Adrenal gland (tissue), 12 donors: Measurements from ENCODE around the gene ANTXR1. TPM values are rescaled to one million over a fixed set of nuclear protein-coding genes. Genes with fewer than 3 reads are reported as not detected.
A peak's percentile ranks its signal among the peaks of the same experiment; 100 is the strongest.

Experiments used
- DNase-seq, 7 donors: peaks; one replicate each; pipeline ENCODE4 v3.0.0-alpha.2; 2019 to 2020
- H3K27ac ChIP-seq, 5 donors: fragments of 200-600 bp; sonication (generic) in 4 of 5; 1 replicate in 3 of 5; 2 replicates in 2 of 5; pipeline versions ENCODE4 v1.5.1 to v1.8.0; 2016 to 2020; ENCODE audit warnings: mild to moderate bottlenecking in 1 of 5
- H3K27me3 ChIP-seq: fragments of 200-600 bp; 2 replicates; pipeline ENCODE4 v1.8.0; 2021
- H3K36me3 ChIP-seq, 2 donors: fragments of 200-600 bp; replicated peaks in 1 of 2; 1 replicate in 1 of 2; 2 replicates in 1 of 2; pipeline versions ENCODE4 v1.5.1 to v1.8.0; 2018 to 2022
- H3K4me1 ChIP-seq, 2 donors: fragments of 200-600 bp; replicated peaks in 1 of 2; 1 replicate in 1 of 2; 2 replicates in 1 of 2; pipeline versions ENCODE4 v1.5.1 to v1.8.0; 2018 to 2021
- H3K4me3 ChIP-seq, 4 donors: fragments of 200-600 bp; sonication (generic) in 3 of 4; one replicate each; pipeline ENCODE4 v1.5.1; 2016 to 2018
- H3K9me3 ChIP-seq, 3 donors: fragments of 200-600 bp; sonication (generic) in 1 of 3; replicated peaks in 1 of 3; 1 replicate in 2 of 3; 2 replicates in 1 of 3; pipeline versions ENCODE4 v1.5.1 to v1.8.0; 2016 to 2021
- POLR2A ChIP-seq, 2 donors: fragments of 450-650 bp; IDR thresholded peaks; one replicate each; pipeline ENCODE4 v1.6.1; 2017; ENCODE audit warnings: antibody characterized with exemption in 2 of 2, mild to moderate bottlenecking in 2 of 2, moderate library complexity in 1 of 2
- WGBS, 4 donors: extraction: QIAGEN DNeasy Blood & Tissue Kit in 2 of 4; methylation state at CpG; one replicate each; pipeline versions ENCODE4 v1.1.5 to v1.1.7; 2013 to 2017; 5-methylcytosine and 5-hydroxymethylcytosine counted together
- intact Hi-C, 2 donors: fragments of 100-400 bp; cut with DNase I; formaldehyde crosslinking; loops; one replicate each; pipeline versions ENCODE4 v1.14.1 to v1.15.0; 2022 to 2023
- polyA plus RNA-seq, 3 donors: library from polyadenylated mRNA; stranded (reverse); fragments of 200-250 nt in 2 of 3; fragments of 350-450 nt in 1 of 3; fragmentation: Illumina TruSeq in 1 of 3; extraction: RNeasy Lipid Tissue Mini Kit (QIAGEN cat#74804) in 1 of 3; gene quantifications; one replicate each; pipeline ENCODE4 v1.2.3, GENCODE V29; 2013 to 2014
- total RNA-seq, 9 donors: library from RNA; depleted of rRNA in 4 of 9; stranded (reverse); fragments of >200 nt in 4 of 9; fragments of 120-200 nt in 1 of 9; fragmentation: NEBNext Ultra II Directional in 1 of 9; extraction: Animal tissue kit (Norgen Biotek cat#: 25700) in 1 of 9; gene quantifications; one replicate each; pipeline versions ENCODE4 v1.1.0 to v1.2.4, GENCODE V29; 2013 to 2023
- TF ChIP-seq, protein P1 (sequence below), 6 experiments: fragments of 450-650 bp in 4 of 6; fragments of 200-600 bp in 2 of 6; sonication (generic) in 1 of 6; IDR thresholded peaks; 1 replicate in 5 of 6; 2 replicates in 1 of 6; pipeline versions ENCODE4 v1.5.1 to v1.8.0; 2016 to 2021; ENCODE audit warnings: antibody characterized with exemption in 6 of 6, mild to moderate bottlenecking in 2 of 6, moderate library complexity in 1 of 6
- donor health status: healthy with polysubstance abuse.
- donor health status: Bipolar disorder and iron deficiency.
- donor health status: DM: yes; HTN: yes; CAD: no.
- donor health status: DM: no; HTN: no; CAD: no.
- donor health status: DM: no; HTN: no; CAD: no.
- donor health status: DM: yes; HTN: yes; CAD: no.

ANTXR1 gene
- total and polyA plus RNA-seq, 12 donors: 19.0 to 386 (median 119) TPM

DNA sequence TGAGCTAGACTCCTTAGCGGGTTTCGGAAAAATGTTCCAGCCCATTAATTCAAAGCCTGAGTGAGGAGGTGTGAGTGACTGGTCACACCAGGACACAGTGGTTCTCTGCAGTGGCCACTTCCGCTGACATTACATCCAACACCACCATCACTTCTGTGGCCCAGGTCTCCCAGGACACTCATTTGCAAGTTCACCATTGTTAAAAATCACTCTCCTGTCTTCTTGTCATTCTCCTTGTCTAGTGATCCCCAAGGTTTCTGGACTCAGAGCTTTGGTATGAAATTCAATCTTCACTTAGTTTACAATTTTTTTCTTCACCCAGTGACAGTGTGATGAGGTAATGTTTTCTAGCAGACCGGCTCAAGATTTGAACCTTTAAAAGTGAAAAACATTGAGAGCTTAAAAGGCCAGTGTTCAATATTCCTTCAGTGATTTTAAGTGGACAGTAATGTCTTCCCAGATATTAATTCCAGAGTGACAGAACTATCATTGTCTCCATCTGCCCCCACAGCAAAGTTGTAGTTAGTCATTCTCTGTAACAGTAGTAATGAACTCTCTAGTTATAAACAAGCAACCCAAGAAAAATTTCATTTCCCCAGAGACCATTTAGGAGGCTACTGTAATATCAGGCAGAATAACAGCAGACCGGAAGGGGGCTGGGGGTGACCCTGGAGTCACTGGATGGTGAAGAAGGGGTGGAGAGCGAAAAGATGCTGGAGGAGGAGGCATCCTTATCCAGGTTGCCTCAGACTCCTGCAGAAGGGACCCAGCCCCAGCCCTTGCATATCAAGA lies 209.2 kb downstream of the ANTXR1 start:
- 77 to 88% (median 84%) methylated on average over 6 of the region's 6 CpGs for WGBS, 4 donors
- Histone ChIP-seq H3K4me3 (no peak overlapping the region), H3K27me3 (no peaks in the 10 kb centered on the region), H3K36me3 (no peaks in the 10 kb centered on the region), H3K9me3 (no peaks in the 10 kb centered on the region), H3K27ac (peak overlapping the region in 2 of 5 donors; percentile 42 to 43), H3K4me1 (peaks cover 5 to 13% of the 10 kb centered on the region in 2 donors)
- no peak for TF ChIP-seq POLR2A (IDR thresholded peaks at IDR 0.05)
- TF ChIP-seq, protein P1, sequence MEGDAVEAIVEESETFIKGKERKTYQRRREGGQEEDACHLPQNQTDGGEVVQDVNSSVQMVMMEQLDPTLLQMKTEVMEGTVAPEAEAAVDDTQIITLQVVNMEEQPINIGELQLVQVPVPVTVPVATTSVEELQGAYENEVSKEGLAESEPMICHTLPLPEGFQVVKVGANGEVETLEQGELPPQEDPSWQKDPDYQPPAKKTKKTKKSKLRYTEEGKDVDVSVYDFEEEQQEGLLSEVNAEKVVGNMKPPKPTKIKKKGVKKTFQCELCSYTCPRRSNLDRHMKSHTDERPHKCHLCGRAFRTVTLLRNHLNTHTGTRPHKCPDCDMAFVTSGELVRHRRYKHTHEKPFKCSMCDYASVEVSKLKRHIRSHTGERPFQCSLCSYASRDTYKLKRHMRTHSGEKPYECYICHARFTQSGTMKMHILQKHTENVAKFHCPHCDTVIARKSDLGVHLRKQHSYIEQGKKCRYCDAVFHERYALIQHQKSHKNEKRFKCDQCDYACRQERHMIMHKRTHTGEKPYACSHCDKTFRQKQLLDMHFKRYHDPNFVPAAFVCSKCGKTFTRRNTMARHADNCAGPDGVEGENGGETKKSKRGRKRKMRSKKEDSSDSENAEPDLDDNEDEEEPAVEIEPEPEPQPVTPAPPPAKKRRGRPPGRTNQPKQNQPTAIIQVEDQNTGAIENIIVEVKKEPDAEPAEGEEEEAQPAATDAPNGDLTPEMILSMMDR (IDR thresholded peaks at IDR 0.05): no peak
- intact Hi-C loops: no loop called here
- no peak for DNase-seq

DNA sequence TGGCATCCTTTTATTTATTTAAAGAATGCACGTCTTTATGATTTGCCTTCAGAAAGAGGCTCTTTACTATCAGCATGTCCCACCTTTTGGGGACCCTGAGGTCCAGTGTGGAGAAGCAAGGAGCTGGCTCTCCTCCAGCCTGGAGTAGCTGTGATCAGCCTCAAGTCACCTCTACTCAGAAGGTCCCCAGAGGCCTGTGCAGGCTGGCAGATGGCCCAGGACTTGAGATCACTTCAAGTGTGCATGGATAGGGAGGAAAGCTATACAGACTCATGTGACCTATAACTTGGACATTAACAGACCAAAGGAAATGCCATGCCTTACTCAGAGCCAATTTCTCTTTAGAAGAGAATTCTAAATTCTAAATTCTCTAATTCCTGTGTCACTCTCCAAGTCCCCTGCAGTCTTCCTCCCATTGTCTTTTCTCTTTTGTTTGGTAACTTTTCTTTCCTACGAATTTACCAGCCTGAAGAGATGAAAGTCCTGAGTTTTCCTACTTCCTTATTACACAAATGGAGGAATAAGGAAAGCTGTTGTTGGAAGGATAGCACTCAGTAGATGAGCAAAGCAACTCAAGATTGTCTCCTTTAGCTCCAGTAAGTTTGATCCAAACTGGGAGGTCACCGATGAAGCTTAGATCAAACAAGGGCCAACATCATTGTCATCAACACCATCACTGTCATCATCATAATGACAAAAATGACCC lies 210.1 kb downstream of the ANTXR1 start:
- TF ChIP-seq, protein P1 (IDR thresholded peaks at IDR 0.05): no peak
- H3K4me1 ChIP-seq: peaks cover 5 to 10% of the 10 kb centered on the region in 2 donors
- peak in 6 of 7 donors; percentile 44 to 78 (median 56) for DNase-seq
- H3K27me3 ChIP-seq: no peaks in the 10 kb centered on the region
- no peaks in the 10 kb centered on the region for H3K36me3 ChIP-seq
- no peaks in the 10 kb centered on the region for H3K9me3 ChIP-seq
- H3K4me3 ChIP-seq: no peak overlapping the region
- intact Hi-C loops: no loop called here
- H3K27ac ChIP-seq: peak overlapping the region in 2 of 5 donors; percentile 43 to 68
- 78 to 84% (median 80%) methylated on average over 3 of the region's 3 CpGs for WGBS, 4 donors

DNA sequence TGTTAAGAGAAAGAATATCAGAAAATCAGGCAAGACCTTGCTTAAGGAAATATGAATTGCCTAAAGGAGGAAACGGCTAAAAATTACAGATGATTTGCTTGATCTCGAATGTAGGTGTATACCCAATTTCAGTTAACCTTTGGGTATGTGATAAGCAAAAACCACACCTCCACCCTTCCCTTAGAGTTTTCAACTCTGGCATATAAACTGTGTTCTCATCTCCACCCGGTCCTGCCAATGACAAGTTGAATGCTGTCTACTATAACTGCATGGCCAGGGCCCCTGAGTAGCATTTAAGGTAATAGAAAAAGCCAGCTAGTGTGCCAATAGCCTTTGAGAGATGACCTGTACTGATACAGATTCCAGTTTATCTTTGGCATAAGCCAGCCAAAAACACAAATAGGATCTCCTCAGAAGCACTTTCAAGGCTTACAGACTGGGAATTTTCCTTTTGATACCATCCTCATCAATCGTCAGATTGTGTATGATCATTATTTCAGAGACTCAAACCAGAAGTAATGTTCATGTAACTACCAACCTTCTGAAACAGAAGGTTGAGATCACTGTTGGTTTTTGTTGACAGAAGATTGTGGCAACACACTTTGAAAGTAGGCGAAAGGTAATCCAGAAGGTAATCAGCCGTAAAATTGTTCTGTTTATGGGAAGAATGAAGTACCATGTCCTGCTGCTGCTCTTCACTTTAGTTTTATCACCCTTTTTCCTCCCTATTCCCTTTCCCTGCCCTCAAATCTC lies 211.0 kb downstream of the ANTXR1 start:
- Histone ChIP-seq H3K4me1 (peaks cover 5 to 10% of the 10 kb centered on the region in 2 donors), H3K4me3 (no peak overlapping the region), H3K27me3 (no peaks in the 10 kb centered on the region), H3K36me3 (no peaks in the 10 kb centered on the region), H3K9me3 (no peaks in the 10 kb centered on the region), H3K27ac (peak overlapping the region in 1 of 5 donors; percentile 68)
- TF ChIP-seq, protein P1 (IDR thresholded peaks at IDR 0.05): no peak
- no peak for TF ChIP-seq POLR2A (IDR thresholded peaks at IDR 0.05)
- DNase-seq: no peak
- WGBS, 4 donors: 92 to 94% (median 94%) methylated on average over 6 of the region's 6 CpGs
- intact Hi-C loops: no loop called here

DNA sequence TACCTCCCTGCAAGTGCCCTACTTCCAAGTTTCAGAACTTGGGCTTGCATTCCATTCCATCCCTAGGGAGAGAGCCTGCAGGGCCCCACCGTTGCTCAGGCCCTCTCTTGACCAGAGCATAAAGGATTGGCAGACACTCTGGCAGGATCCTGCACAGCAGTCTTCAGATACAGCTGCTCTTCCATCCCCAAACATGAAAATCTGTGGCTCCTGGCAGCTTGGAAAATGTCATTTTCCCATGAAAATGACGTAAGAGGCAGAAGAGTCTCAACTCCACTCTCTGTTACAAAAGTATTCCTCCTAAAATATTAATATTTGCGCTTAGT lies 211.5 kb downstream of the ANTXR1 start:
- intact Hi-C loops: no loop called here
- Histone ChIP-seq H3K27ac (peak overlapping the region in 1 of 5 donors; percentile 3), H3K4me1 (peaks cover 5 to 10% of the 10 kb centered on the region in 2 donors), H3K9me3 (no peaks in the 10 kb centered on the region), H3K27me3 (no peaks in the 10 kb centered on the region), H3K4me3 (no peak overlapping the region), H3K36me3 (no peaks in the 10 kb centered on the region)
- TF ChIP-seq, protein P1 (IDR thresholded peaks at IDR 0.05): no peak
- TF ChIP-seq POLR2A (IDR thresholded peaks at IDR 0.05): no peak
- DNase-seq: no peak
- 58 to 74% (median 64%) methylated on average over 3 of the region's 3 CpGs for WGBS, 4 donors
